GM20431 (cell line): ENCODE data around the gene APC2.
"Not testable (repeated sequence)": the region's sequence is repeated elsewhere in the genome, so short reads cannot be mapped to it uniquely, and the experiment has no call there.

Source experiments
- in situ Hi-C: fragments of 300-500 bp; cut with MseI, MboI; formaldehyde crosslinking; loops from one replicate; pipeline ENCODE4 v1.15.0; 2020; ENCODE audit warnings: low sequenced_read_pairs; ENCODE audit not compliant: unreplicated experiment

The APC2 gene

DNA sequence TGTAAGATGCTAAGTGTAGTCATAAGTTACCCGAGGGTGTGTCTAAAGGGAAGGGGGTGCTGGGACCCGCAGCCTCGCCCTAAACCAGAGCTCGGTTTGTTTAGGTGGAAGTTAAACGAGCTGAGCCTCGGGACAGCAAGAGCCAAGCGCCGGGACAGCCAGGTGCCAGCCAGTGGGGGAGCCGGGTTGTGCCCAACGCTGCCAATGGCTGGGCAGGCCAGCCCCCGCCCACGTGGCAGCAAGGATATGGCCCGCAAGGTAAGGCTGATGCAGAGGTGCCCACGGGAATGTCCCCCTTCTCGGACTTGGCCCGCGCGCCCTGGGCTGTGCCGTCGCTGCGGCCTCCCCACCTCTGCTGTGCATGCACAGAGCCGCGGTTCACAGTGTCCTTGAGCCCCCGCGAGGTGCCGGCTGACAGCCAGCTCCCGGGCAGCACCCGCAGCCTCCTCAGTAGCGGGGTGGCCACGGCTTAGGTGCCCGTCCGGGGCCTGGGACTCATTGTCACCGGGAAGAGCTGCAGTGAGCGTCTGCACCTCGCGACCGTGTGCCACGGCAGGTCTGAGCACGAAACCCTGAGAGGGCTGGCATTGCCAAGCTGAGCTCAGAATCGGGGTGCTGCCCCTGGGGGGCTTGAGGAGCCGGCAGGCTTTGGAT lies 21.1 kb upstream of the APC2 start:
- in situ Hi-C loops, result no loop called here

DNA sequence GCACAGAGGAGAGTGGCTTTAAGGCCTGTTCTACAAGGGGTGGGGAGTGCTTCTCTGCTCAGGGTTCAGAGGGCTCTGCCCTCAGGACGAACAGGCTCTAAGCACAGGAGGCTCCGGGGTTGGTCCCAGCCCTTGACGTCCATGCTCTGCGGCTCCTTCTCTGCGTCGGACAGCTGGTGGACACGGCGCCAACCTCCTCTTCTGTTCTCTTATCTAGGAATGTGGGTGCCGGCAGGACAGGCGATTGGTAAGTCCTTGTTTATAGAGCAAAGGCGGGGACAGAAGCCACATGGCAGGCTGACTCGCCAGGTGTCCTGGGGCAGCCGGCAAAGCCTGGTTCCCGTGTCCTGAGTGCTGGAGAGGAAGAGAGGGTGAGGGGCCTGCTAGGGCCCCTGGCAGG lies 20.2 kb upstream of the APC2 start:
- in situ Hi-C loops, result no loop called here

DNA sequence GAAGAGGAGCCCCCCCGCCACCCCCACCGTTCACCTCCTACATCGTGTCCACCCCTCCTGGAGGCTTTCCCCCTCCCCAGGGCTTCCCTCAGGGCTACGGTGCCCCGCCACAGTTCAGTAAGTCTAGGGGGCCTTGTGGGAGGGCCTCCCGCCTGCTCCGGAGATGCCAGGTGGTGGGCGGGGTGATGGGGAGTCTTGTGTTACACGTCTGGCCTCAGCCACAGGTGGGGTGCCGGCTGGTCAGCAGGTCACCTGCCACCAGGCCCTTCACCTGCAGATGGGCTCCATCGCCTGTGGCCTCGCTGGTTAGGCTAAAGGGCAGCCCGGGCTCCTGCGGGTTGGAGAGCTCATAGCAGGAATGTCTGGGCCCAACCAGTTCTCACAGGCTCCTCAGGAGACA lies 19.7 kb upstream of the APC2 start:
- in situ Hi-C loops, result no loop called here

DNA sequence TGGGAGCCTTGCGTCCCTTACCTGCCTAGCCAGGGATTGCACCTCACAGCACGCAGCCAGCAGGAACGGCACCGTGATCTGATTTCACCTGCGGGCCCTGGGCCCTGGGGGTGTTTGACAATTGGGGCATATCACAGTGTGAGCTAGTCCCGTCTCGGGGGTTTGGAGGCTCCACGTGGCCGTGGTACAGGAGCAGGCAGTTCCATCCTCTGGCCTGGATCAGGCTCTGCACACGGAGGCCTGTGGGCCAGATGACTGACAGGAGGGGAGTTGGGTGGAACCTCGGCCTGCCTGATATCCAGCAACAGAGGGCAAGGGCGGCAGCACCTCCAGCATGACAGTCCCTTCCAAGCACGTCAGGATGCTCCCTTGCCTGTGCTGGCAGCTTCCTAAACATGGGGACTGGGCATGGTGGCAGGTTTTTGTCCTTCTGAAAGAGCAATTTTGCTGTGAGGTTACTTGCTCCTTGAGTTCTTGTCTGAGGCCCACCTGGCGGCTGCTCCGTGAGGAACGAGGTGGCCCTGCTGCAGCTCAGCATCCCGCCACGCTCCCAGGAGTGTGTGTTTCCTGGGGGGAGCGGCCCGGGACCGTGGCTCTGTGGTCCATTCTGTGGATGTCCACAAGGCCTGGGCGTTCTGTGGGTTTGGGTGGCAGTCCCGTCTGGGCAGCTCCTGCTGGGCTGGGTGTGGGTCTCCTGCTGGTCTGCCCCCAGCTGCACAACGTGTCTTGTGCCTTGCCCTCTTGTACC lies 18.0 kb upstream of the APC2 start:
- in situ Hi-C loops, result no loop called here

DNA sequence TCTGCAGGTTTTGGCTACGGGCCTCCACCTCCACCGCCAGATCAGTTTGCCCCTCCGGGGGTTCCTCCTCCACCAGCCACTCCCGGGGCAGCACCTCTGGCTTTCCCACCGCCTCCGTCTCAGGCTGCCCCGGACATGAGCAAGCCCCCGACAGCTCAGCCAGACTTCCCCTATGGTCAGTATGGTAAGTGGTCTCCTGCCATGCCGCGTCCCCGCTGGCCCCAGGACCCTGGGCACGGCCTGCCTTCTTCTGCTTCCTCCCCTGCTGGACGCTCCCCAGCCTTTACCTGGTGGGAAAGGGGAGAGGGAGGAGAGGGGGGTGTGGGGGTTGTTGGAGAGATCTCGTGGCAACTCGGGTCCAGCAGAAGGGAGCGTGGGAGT lies 17.4 kb upstream of the APC2 start:
- in situ Hi-C loops, result no loop called here

DNA sequence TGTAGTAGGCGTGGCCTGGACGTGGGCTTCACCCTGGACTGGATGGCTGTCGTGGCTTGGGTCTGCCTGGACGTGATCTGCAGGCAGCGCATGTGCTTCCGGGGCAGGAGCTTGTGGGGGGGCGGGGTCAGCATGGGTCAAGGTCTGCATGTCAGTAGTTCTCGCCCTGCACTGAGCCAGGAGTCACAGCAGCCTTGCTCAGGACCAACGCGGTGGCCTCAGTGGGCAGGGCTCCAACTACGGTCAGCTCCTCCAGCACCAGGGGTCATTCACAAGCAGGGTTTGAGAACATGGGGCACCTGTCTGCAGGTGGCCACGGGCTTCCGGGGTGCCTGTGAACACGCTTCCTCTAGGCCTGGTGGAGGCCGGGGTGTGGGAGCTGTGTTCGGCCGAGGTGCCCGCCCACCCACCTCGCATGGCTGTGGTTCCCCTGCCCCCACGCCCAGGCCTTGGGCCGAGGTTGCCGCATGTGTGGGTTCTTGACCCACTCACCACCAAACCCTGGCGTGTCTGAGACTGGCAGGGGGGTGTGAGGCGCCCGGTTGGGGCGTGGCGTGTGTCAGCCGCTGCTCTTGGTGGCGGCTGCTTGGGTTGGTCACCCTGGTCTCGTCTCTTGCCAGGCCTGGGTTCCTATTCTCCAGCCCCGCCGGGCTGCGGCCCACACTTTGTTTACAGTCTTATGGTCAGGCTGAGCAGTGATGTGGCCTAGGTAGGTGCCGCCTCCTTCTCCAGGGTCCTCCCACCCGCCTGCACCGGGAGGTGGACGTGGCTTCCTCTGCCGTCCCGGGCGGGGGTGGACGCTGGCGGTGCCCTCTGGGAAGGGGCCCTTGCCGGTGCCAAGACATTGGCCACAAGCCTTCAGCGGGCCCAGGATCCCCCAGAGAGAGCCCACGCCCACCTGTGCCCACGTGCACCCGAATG lies 16.5 kb upstream of the APC2 start:
- in situ Hi-C loops, result no loop called here

DNA sequence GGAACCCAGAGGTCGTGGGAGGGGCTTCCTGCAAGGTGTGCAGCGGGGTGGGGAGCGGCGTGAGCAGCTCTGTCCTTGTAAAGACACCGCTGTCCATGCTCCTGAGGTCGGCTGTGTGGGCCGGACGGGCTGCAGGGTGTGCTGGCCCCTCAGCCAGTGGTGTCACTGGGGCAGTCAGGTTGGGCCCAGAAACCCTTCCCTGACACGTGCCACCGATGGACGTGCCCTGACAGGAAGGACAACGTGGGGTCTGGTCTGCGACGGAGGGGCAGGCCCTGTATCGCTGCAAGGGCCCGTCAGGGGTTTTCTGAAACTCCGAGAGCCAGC lies 15.9 kb upstream of the APC2 start:
- in situ Hi-C loops, result no loop called here

DNA sequence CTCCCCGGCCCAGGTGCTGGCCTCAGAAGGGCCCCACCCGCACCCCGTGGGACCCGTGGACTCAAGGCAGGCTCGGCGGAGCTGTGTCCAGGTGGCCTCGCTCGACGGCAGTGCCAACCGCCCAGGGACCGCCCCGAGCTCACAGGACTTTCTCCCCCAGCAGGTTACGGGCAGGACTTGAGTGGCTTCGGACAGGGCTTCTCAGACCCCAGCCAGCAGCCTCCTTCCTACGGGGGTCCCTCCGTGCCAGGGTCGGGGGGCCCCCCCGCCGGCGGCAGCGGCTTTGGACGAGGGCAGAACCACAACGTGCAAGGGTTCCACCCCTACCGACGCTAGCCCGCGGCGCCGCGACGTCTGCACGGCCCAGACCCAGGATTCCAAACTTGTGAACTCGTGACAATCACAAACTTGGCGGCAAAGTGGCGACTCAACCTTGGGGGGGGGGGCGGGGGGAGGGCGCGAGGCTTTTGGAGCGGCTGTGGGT lies 15.3 kb upstream of the APC2 start:
- in situ Hi-C loops, result no loop called here

DNA sequence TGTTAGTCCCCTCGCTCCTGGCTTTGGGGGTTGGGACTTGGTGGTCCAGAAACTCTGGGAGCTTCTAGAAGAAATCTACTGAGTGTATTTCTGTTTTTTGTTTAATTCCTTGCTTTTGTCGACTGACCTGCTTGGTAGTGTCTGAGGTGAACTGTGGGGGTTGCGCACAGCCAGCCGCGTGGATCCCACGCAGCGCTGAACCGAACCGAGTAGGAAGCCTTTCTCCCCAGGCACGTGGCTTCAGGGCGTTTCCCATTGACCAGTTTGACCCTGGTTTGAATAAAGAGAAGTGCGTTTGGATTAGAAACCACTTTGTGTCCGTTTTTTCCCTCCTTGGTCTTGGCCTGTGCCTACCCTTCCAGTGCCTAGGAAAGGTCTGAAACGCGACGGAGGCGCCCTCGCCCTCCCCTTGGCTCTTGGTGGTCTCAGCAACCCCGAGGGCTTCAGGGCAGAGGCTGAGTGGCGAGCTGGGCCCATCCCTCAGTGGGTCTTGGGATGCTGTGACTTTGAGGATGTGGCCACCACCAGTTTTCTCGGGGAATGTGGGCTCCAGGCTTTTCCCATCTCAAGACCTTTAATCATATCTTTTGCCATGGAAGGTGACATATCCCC lies 14.4 kb upstream of the APC2 start:
- in situ Hi-C loops, result no loop called here

DNA sequence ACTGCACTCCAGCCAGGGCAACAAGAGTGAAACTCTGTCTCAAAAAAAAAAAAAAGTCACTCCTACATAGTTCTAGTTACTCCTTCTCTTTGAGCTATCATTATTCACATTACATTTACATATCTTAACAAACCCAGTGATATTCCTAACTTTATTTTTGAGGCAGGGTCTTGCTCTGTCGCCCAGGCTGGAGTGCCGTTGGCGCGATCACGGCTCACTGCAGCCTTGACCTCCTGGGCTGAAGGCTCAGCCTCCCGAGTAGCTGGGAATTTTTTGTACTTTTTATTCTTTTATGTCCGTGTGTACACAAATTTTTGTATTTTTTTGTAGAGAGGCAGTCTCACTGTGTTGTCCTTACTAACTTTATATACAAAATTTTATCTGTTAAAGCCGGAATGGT lies 12.3 kb upstream of the APC2 start:
- in situ Hi-C loops, result no loop called here

DNA sequence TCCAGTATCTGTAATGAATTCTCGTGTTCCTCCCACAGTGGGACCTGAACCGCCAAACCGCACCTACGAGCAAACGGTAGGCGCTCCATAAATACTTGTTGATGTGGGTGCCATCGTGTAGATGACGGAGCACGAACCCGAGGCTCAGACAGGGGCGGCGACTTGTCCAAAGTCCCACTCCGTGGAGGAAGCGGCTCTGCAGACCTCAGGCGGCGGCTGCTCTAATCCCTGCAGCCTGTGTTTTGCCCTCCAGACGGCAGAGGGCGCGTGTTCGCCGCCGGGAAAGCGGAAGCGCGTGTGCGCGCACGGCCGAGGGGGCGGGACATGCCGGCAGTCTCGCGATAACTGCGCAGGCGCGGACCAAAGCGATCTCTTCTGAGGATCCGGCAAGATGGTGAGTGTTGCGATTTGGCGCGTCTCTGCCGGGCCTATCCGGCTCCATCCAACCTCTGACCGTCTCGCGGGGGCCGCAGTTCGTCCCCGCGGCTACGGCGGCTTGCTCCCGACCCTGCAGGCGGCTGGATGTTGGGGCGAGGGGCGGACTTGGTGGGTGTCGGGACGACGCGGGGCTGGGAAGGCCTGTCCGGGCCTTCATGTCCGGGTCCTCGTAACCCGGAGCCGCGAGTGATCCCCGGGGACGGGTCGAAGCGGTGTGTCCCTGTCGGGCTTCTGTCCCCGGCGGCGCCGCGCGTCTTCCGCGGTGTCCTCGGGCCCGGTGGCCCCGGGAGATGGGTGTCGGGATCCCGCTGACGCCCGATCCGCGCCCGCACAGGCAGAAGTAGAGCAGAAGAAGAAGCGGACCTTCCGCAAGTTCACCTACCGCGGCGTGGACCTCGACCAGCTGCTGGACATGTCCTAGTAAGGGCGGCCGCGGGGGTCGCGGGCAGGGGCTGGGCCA lies 11.6 kb upstream of the APC2 start, which contains the start of gene RPS15:
RPS15 (plus strand) TSS at position 362 of the 898 bp plus-strand sequence; CDS start at position 392, 30 bp downstream.
- in situ Hi-C loops, result no loop called here

DNA sequence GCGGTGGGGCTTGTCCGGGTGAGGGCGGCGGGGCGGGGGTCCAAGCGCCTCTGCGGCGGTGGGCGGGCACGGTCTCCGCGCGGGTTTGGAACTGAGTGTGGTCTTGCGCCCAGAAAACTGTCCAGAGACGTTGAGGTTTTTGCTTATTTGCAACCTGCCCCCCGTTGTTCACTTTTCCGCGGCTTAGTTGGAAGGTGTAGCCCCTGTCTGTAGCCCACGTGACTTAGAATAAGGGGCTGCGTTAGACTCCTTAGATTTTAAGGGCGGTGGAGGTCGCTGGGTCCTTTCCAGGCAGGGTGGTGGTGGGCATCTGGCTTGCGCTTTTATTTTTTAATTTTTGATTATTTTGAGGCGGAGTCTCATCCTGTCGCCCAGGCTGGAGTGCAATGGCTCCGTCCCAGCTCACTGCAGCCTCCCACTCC lies 11.0 kb upstream of the APC2 start:
- in situ Hi-C loops, result no loop called here

DNA sequence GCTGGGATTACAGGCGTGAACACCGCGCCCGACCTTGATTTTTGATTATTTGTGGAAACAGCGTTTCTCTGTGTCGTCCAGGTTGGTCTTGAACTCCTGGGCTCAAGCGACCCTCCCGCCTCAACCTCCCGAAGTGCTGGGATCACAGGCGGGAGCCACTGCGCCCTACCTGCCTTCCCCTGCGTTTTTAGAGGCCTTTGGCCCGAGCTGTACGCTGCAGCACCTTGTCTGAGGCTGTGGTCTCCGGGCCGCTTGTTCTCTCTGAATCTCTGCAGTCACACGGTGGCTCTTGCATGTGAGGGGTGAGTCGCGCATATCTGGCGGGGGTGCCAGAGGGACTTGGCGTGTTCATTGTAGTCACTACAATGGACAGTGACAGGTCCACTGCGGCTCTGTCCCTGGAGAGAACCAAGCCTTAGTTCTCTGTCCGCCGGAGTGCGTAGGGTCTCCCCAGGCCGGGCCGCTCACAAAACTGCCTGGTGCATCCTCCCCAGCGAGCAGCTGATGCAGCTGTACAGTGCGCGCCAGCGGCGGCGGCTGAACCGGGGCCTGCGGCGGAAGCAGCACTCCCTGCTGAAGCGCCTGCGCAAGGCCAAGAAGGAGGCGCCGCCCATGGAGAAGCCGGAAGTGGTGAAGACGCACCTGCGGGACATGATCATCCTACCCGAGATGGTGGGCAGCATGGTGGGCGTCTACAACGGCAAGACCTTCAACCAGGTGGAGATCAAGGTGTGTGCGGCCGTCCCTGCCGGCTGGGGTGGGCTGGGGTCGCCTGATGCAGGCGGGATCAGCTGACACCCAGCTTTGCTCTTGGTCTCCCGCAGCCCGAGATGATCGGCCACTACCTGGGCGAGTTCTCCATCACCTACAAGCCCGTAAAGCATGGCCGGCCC lies 10.2 kb upstream of the APC2 start:
- in situ Hi-C loops, result not testable (repeated sequence)

DNA sequence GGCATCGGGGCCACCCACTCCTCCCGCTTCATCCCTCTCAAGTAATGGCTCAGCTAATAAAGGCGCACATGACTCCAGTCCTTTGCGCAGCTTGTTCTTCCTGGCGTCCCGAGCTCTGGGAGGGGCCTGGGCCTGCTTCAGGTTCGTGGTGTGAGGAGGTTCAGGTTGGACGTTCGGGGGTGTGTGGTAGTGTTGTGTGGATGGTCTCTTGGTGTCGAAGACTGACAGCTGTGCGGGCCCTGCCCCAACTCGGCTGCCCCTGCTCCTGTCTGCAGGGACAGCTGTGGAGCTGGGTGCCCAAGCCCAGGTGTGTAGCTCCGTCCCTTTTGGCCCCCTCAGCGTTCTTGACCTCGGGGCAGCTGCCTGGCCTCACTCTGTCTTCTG lies 9.5 kb upstream of the APC2 start:
- in situ Hi-C loops, result no loop called here

DNA sequence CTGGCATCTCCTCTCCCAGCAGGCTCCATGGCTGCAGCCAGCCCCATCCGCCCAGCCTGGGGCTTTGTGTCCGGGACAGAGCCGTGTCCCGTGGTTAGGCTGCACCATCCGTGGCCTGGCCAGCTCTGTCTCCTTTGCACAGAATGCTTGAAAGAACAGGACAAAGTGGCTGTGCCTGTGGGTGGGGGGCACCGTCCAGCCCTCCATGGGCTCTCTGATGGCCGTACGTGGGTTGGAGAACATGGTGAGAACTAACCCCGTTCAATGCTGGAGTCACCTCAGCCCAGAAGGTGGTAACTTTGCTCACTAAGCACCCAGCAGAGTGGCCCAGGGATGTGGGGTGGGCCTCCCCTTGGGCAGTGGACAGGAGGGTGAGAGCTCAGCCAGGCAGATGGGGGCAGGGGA lies 8.9 kb upstream of the APC2 start:
- in situ Hi-C loops, result no loop called here

DNA sequence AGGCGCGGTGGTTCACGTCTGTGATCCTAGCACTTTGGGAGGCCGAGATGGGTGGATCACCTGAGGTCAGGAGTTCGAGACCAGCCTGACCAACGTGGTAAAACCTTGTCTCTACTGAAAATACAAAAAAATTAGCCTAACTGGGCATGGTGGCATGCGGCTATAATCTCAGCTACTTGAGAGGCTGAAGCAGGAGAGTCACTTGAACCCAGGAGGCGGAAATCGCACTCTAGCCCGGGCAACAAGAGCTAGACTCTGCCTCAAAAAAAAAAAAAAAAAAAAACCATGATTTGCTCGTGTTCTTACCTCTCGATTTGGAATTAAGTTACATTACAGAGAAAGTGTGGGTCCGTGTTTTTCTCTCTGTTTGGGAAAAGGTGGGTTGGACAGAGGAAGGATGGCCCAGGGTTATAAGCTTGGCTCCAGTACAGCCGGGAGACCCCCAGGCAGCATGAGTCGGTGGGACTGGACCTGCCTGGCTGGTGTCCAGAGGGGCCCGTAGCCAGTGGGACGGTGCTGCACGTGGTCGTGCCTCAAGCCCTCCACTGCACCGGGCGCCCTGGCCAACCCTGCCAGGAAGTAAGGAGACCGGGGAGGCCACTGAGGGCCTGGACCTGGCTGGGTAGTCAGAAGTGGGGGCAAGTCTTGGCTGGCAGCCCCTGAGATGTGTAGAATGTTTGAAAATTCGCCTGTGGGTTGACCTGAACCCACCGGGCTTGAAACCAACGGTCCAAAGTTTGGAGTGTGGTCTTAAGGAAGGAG lies 8.1 kb upstream of the APC2 start:
- in situ Hi-C loops, result no loop called here

DNA sequence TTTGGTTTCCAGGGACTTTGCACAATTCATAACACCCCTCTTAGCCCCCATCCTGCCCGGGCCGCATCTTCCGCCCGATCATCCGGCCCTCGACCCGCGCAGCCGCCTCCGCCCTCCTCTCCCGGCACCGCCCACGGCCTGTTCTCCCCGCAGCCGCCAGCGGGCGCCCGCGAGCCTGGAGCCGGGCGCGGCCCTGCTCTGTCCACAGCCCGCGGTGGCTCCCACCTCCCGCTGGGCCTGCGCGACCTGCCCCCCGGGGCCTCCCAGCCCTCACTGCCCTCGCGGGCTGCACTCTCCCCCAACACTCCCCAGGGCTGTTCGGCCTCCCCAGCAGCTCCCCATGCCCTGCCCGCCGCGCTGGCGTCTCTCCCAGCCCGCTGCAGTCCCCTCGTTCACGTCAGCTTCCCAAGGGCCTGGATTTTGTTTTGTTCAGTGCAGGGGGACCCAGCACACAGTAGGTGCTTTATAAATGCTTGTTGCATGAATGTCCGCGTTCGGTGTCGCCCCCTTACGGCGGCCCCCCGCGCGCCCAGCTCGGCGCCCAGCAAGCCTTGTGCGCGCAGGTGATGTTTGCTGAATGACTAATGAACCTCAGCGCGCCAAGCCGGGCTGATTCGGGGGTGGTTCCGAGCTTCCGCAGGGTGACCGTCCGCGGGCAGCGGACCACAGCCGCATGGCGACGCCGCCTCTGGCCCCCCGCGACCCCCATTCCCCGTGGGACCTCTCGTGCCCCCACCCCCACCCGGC lies 4.6 kb upstream of the APC2 start:
- in situ Hi-C loops, result no loop called here
